IMR-90 (cell line): ENCODE results near the gene NELL1. TPM values are rescaled to one million over a fixed set of nuclear protein-coding genes. Genes with fewer than 3 reads are reported as not detected.

Source experiments
- ATAC-seq: fragments of 200-7000 bp; cut with Tn5 transposase; 2 replicates; pipeline ENCODE4 v1.9.1; 2020; ENCODE audit warnings: low read depth, mild to moderate bottlenecking, moderate library complexity
- BruUV-seq: library from RNA; stranded (reverse); fragments of 400-500 nt; replicated peaks from 2 replicates; lab custom pipeline; 2021; lab: Mats Ljungman, UMichigan
- CTCF ChIA-PET: fragments of 300-600 bp; formaldehyde crosslinking; extraction: SDS; loops from one replicate; lab custom pipeline; 2021; ENCODE audit warnings: antibody characterized with exemption; lab: Yijun Ruan, JAX
- POLR2A ChIA-PET: fragments of 300-600 bp; sonication (Branson Sonifier 250); formaldehyde crosslinking; loops from one replicate; lab custom pipeline; 2022; ENCODE audit warnings: antibody characterized with exemption; ENCODE audit not compliant: unreplicated experiment; lab: Charles Lee
- DNase-seq: peaks from one replicate; pipeline ENCODE4 v3.0.0; 2013
- H2AFZ ChIP-seq: replicated peaks from 2 replicates; pipeline ENCODE3; 2013; ENCODE audit warnings: low read length, mild to moderate bottlenecking; ENCODE audit not compliant: poor library complexity
- H2AK5ac ChIP-seq: 2 replicates; pipeline ENCODE4 v1.6.1; 2013; ENCODE audit warnings: low read depth, low read length, inconsistent platforms
- H2AK9ac ChIP-seq: replicated peaks from 2 replicates; pipeline ENCODE3; 2013; ENCODE audit warnings: mild to moderate bottlenecking, low read depth, low read length, moderate library complexity; ENCODE audit not compliant: poor library complexity
- H2BK120ac ChIP-seq: 2 replicates; pipeline ENCODE4 v1.6.1; 2013; ENCODE audit warnings: low read depth, low read length, inconsistent platforms
- H2BK15ac ChIP-seq: 3 replicates; pipeline ENCODE4 v1.6.1; 2013; ENCODE audit warnings: low read depth, low read length, inconsistent platforms
- H2BK20ac ChIP-seq: 2 replicates; pipeline ENCODE4 v1.6.1; 2013; ENCODE audit warnings: low read depth, mild to moderate bottlenecking, inconsistent platforms, low read length, moderate library complexity
- H2BK5ac ChIP-seq: 2 replicates; pipeline ENCODE4 v1.6.1; 2013; ENCODE audit warnings: mild to moderate bottlenecking, low read depth, low read length, inconsistent platforms; ENCODE audit not compliant: poor library complexity, severe bottlenecking
- H3K14ac ChIP-seq: replicated peaks from 2 replicates; pipeline ENCODE4 v1.6.1; 2013; ENCODE audit warnings: low read depth, low read length, inconsistent platforms
- H3K18ac ChIP-seq: 2 replicates; pipeline ENCODE4 v1.6.1; 2013; ENCODE audit warnings: low read depth, low read length, control low read depth
- H3K23ac ChIP-seq: 2 replicates; pipeline ENCODE4 v1.6.1; 2013; ENCODE audit warnings: low read depth, low read length, inconsistent platforms
- H3K27ac ChIP-seq: 2 replicates; pipeline ENCODE4 v1.5.1; 2013; ENCODE audit warnings: mild to moderate bottlenecking, control low read depth, low read length; ENCODE audit not compliant: insufficient read depth
- H3K27me3 ChIP-seq: 2 replicates; pipeline ENCODE4 v1.6.1; 2013; ENCODE audit warnings: low read length; ENCODE audit not compliant: control insufficient read depth, insufficient read depth
- H3K36me3 ChIP-seq: 2 replicates; pipeline ENCODE4 v1.6.1; 2013; ENCODE audit warnings: low read length, mixed read lengths; ENCODE audit not compliant: control insufficient read depth, insufficient read depth
- H3K4ac ChIP-seq: 2 replicates; pipeline ENCODE4 v1.6.1; 2013; ENCODE audit warnings: low read depth, low read length, inconsistent platforms
- H3K4me1 ChIP-seq: 2 replicates; pipeline ENCODE4 v1.6.1; 2013; ENCODE audit warnings: low read length, mixed read lengths; ENCODE audit not compliant: control insufficient read depth, insufficient read depth
- H3K4me2 ChIP-seq: 2 replicates; pipeline ENCODE4 v1.6.1; 2013; ENCODE audit warnings: low read depth, mild to moderate bottlenecking, control low read depth, low read length, moderate library complexity
- H3K4me3 ChIP-seq: 2 replicates; pipeline ENCODE4 v1.5.1; 2013; ENCODE audit warnings: low read depth, mild to moderate bottlenecking, control low read depth, low read length, moderate library complexity; ENCODE audit not compliant: insufficient read depth
- H3K56ac ChIP-seq: 2 replicates; pipeline ENCODE4 v1.6.1; 2013; ENCODE audit warnings: low read length, inconsistent platforms; ENCODE audit not compliant: insufficient read depth; ENCODE audit errors: extremely low read depth
- H3K79me1 ChIP-seq, 2 experiments: 2 replicates each; pipeline ENCODE4 v1.6.1; 2013; ENCODE audit warnings: low read length in 2 of 2, inconsistent platforms in 1 of 2, low read depth in 1 of 2
- H3K9ac ChIP-seq: 2 replicates; pipeline ENCODE4 v1.6.1; 2013; ENCODE audit warnings: low read depth, low read length, control low read depth
- H3K9me1 ChIP-seq: 2 replicates; pipeline ENCODE4 v1.6.1; 2013; ENCODE audit warnings: low read length, inconsistent platforms; ENCODE audit not compliant: insufficient read depth
- H3K9me3 ChIP-seq: 2 replicates; pipeline ENCODE4 v1.6.1; 2013; ENCODE audit warnings: low read length; ENCODE audit not compliant: control insufficient read depth, insufficient read depth
- H4K20me1 ChIP-seq: 2 replicates; pipeline ENCODE4 v1.6.1; 2013; ENCODE audit warnings: low read length, inconsistent platforms; ENCODE audit not compliant: insufficient read depth
- H4K5ac ChIP-seq: 2 replicates; pipeline ENCODE4 v1.6.1; 2013; ENCODE audit warnings: mild to moderate bottlenecking, low read depth, low read length, control low read depth
- H4K8ac ChIP-seq, 2 experiments: 2 replicates each; pipeline ENCODE4 v1.6.1; 2013; ENCODE audit warnings: low read depth in 2 of 2, low read length in 2 of 2, control low read depth in 1 of 2, inconsistent platforms in 1 of 2
- H4K91ac ChIP-seq: 2 replicates; pipeline ENCODE4 v1.6.1; 2013; ENCODE audit warnings: low read depth, low read length, inconsistent platforms; ENCODE audit not compliant: insufficient read depth
- CEBPB ChIP-seq: IDR thresholded peaks from 2 replicates; pipeline ENCODE4 v1.6.1; 2012; ENCODE audit warnings: low read depth, low read length, improper control_type of control experiment
- CHD1 ChIP-seq: IDR thresholded peaks from 2 replicates; pipeline ENCODE4 v1.6.1; 2012; ENCODE audit warnings: low read depth, low read length, improper control_type of control experiment
- CTCF ChIP-seq: conservative IDR thresholded peaks from 2 replicates; pipeline ENCODE4 v1.5.1; 2012; ENCODE audit warnings: mild to moderate bottlenecking, low read depth, low read length, improper control_type of control experiment
- ELK1 ChIP-seq: fragments of 150-350 bp; IDR thresholded peaks from 2 replicates; pipeline ENCODE4 v1.6.1; 2016; ENCODE audit warnings: low read depth, mild to moderate bottlenecking, low read length, moderate library complexity, borderline replicate concordance
- FOS ChIP-seq: fragments of 150-350 bp; IDR thresholded peaks from 2 replicates; pipeline ENCODE4 v1.6.1; 2016; ENCODE audit warnings: low read depth, low read length
- MAFK ChIP-seq: IDR thresholded peaks from 2 replicates; pipeline ENCODE4 v1.6.1; 2012; ENCODE audit warnings: low read depth, low read length, improper control_type of control experiment
- MAZ ChIP-seq: IDR thresholded peaks from 2 replicates; pipeline ENCODE4 v1.6.1; 2012; ENCODE audit warnings: low read depth, mild to moderate bottlenecking, low read length, improper control_type of control experiment, moderate library complexity, borderline replicate concordance
- MXI1 ChIP-seq: IDR thresholded peaks from 2 replicates; pipeline ENCODE4 v1.6.1; 2012; ENCODE audit warnings: low read depth, mild to moderate bottlenecking, low read length, moderate library complexity, borderline replicate concordance
- NFE2L2 ChIP-seq: fragments of 150-350 bp; IDR thresholded peaks from 2 replicates; pipeline ENCODE4 v1.6.1; 2016; ENCODE audit warnings: low read depth, mild to moderate bottlenecking, low read length
- POLR2A ChIP-seq: IDR thresholded peaks from 2 replicates; pipeline ENCODE4 v1.6.1; 2012; ENCODE audit warnings: mild to moderate bottlenecking, low read depth, low read length
- RAD21 ChIP-seq: IDR thresholded peaks from 2 replicates; pipeline ENCODE4 v1.6.1; 2012; ENCODE audit warnings: low read length, improper control_type of control experiment
- RFX5 ChIP-seq: IDR thresholded peaks from 2 replicates; pipeline ENCODE4 v1.8.0; 2012; ENCODE audit warnings: low read depth, mild to moderate bottlenecking, low read length, moderate library complexity
- SMC3 ChIP-seq: fragments of 150-350 bp; IDR thresholded peaks from 2 replicates; pipeline ENCODE4 v1.6.1; 2016; ENCODE audit warnings: low read depth, mild to moderate bottlenecking, antibody characterized with exemption, low read length, moderate library complexity
- USF2 ChIP-seq: fragments of 150-350 bp; IDR thresholded peaks from 2 replicates; pipeline ENCODE4 v1.6.1; 2017; ENCODE audit warnings: mild to moderate bottlenecking, antibody characterized with exemption, low read length, low read depth
- WGBS, 2 experiments: methylation state at CpG; one replicate each; pipeline versions ENCODE4 v1.1.5 to v1.1.7; 2013; ENCODE audit warnings: missing lambda C conversion rate in 2 of 2; ENCODE audit not compliant: insufficient read length in 1 of 2; ENCODE audit errors: extremely low coverage in 2 of 2; 5-methylcytosine and 5-hydroxymethylcytosine counted together
- dilution Hi-C: fragments of 300-500 bp; cut with HindIII; formaldehyde crosslinking; loops from one replicate; pipeline ENCODE4 v1.14.3; 2018; ENCODE audit warnings: low sequenced_read_pairs; ENCODE audit not compliant: unreplicated experiment
- in situ Hi-C: fragments of 300-500 bp; cut with MboI; formaldehyde crosslinking; loops from 3 replicates; pipeline ENCODE4 v1.14.3; 2019; ENCODE audit warnings: low sequenced_read_pairs, inconsistent platforms, mixed read lengths
- intact Hi-C: fragments of 100-400 bp; cut with micrococcal nuclease; formaldehyde crosslinking; loops from 2 replicates; pipeline ENCODE4 v1.10.0; 2022
- polyA plus RNA-seq, 3 experiments: library from polyadenylated mRNA; depleted of rRNA; stranded (reverse); fragments of >200 nt; gene quantifications; 2 replicates each; pipeline ENCODE4 v1.2.3, GENCODE V29; 2012; ENCODE audit warnings: low replicate concordance in 1 of 3
- total RNA-seq: library from RNA; depleted of rRNA; stranded (reverse); fragments of >200 nt; gene quantifications from 2 replicates; pipeline ENCODE4 v1.2.3, GENCODE V29; 2012

Gene NELL1
- total and polyA plus RNA-seq, 2 of the 4 experiments (the other 2 are of a cell fraction) = not detected

DNA sequence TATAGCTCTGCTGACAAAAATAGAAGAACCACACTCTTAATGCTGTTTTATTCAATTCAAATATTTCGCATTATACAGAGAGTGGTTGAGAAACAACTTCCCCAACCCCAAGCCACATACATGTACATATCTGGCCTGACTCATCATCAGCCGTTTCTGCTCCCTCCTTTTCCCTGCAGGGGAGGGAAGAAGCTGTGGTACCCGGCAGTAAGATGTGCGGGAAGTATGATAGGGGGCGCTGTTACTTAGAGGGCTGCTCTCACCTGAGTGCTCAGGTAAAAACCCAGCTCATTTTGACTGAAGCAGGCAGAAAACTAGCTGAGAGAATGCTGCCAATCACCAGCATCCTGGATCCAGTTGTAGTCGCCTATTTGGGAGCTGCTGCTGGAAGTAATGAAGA is 85.5 kb downstream of the NELL1 start:
- Histone ChIP-seq H3K9me1 (no peaks in the 10 kb centered on the region), H4K20me1 (no peaks in the 10 kb centered on the region), H3K56ac (no peak overlapping the region), H2AK5ac (no peak overlapping the region), H3K9me3 (peaks cover 12% of the 10 kb centered on the region), H2AFZ (no peak overlapping the region), H4K91ac (no peak overlapping the region), H3K18ac (no peak overlapping the region), H4K5ac (no peak overlapping the region), H3K23ac (no peak overlapping the region), H3K4me2 (no peak overlapping the region), H2BK15ac (no peak overlapping the region), H2BK20ac (no peak overlapping the region), H3K4me1 (no peaks in the 10 kb centered on the region), H3K27ac (no peak overlapping the region), H3K36me3 (no peaks in the 10 kb centered on the region), H3K14ac (no peak overlapping the region), H3K27me3 (no peaks in the 10 kb centered on the region), H3K4ac (no peak overlapping the region), H4K8ac (no peak overlapping the region), H2BK5ac (no peak overlapping the region), H2AK9ac (no peak overlapping the region), H3K9ac (no peak overlapping the region), H2BK120ac (no peak overlapping the region), H3K79me1 (no peaks in the 10 kb centered on the region), H3K4me3 (no peak overlapping the region)
- intact Hi-C loops (no loop called here), dilution Hi-C loops (no loop called here), in situ Hi-C loops (no loop called here)
- CTCF ChIA-PET = interaction anchor here (0.6 to 0.7 kb wide), 2 partner anchors 813 to 1932 kb away, joined by 3 to 4 read pairs; no protein-coding TSS in a partner anchor
- BruUV-seq = no TSS peak
- DNase-seq = no peak
- TF ChIP-seq FOS = no peak
- TF ChIP-seq USF2 = no peak
- no peak for TF ChIP-seq POLR2A
- TF ChIP-seq RAD21 = no peak
- no peak for TF ChIP-seq CEBPB
- TF ChIP-seq RFX5 = no peak
- no peak for TF ChIP-seq MAFK
- TF ChIP-seq NFE2L2 = no peak
- no peak for TF ChIP-seq MAZ
- no peak for TF ChIP-seq CHD1
- no peak for TF ChIP-seq SMC3
- TF ChIP-seq CTCF = no peak
- no peak for TF ChIP-seq ELK1
- TF ChIP-seq MXI1 = no peak
- POLR2A ChIA-PET = no interaction called here
- ATAC-seq = no peak
- no CpG with 5 or more reads among the region's 6 CpGs for WGBS, 2 experiments
